NCI-H510A treated with DMSO at 0.1 percent for 48 hours (cell line): ENCODE measurements around the gene FUOM.

Source experiments
- DNase-seq: peaks from one replicate; lab custom pipeline; 2025; lab: John Stamatoyannopoulos, UW

Gene FUOM

DNA sequence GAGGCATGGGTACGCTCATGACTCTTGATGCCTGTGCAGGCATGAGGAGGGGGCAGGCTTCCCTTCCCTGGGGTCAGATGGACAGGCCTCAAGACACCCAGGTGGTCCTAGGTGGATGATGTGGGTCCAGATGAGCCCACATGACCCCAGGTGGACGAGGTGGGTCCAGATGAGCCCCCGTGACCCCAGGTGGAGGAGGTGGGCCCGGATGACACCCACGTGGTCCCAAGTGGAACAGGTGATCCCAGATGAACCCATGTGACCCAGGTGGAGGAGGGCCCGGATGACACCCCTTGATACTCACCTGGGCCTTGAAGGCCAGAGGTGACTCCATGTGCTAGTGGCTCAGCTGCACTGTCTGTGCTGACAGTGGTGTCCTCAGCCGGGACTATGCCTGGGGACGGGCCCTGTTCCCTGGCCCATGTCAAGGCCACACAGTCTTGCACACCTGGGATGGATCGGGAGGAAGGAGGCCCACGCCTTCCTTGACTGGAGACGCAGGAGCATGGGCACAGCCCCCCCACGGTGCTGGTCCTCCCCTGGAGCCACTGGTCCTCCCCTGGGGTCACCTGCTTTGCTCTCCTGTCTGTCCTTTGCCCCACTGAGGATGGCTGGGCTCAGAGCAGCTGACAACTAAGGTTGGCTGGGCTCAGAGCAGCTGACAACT lies 7.4 kb downstream of the FUOM start:
- no peak for DNase-seq

DNA sequence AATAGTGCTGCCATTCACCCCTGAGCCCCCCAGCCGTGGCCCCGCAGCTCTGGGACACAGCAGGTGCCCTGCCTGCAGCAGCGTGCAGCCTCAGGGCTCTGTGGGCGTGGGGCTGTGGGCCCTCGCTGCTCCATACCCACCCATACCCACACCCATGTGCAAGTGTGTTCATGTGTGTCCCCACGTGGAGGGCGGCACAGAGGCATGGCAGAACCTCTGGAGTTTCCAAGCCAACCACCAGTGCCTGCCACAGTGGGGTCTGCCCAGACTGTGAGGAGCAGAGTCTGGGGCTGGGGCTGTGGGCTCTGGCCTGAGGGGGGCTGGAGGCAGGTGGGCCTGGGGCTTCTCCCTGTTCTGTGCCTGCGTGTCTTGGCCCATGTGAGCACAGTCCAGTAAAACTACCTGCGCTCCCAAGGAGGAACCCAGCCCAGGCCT lies 8.2 kb downstream of the FUOM start:
- DNase-seq, result no peak

GRCh38 chr10:133349160-133349568 lies 8.7 kb downstream of the FUOM start:
- DNase-seq, result no peak

DNA sequence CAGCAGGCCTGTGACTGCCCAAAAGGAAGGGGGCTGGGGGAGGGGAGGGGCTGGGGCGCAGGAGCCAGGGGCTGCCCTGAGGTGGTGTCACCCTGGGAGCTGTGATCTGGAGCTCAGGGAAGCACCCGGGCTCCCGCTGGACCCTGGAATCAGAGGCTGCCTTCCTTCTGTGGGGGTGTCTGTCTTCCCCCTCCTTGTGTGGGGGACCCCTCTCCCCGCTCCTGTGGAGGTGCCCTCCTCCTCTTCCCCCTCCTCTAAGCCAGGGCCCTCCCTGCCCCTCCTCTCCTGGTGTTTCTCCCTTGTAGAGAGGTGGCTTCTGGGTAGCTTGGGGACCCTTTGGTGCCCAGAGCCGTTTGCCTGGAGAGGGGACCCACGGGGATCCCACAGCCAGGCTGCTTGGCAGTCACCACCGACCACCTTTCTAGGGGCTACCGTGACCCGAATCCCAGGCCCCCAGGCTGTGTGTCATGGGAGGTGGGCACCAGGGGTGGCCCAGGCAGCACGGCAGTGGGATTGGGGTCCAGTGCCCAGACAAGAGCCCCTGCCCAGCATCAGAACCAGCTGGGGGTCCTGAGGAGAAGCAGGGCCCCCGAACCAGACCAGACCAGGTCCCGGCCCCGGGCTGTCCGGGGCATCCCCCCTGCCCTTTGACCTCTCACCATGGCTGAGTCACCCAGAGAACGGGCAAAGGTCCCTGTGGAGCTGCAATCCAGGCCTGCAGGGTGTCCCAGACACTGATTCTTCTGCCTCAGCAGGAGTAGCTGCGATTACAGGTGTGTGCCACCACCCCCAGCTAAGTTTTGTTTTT lies 9.9 kb downstream of the FUOM start:
- no peak for DNase-seq

GRCh38 chr10:133346413-133346812 lies 11.4 kb downstream of the FUOM start:
- no peak for DNase-seq

DNA sequence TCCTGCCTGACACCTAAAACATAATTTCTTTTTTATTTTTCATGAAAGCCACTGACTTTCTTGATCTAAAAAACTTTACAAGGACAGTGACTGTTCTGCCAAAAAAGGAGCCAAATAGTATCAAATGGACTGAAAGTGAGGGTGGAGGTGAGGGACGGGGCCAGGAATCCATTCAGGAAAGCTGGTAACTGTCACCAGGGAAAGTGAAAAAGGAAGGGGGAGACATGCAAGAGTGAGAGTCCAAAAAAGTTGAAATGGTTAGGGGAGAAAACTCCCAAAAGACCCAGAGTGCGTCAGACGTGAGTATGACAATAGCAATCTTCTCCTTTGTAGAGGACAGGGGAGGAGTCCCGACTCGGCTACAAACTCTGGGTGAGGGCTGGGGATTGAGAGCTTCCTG lies 13.6 kb downstream of the FUOM start:
- DNase-seq, result no peak

GRCh38 chr10:133343558-133343957 lies 14.3 kb downstream of the FUOM start:
- DNase-seq, result no peak

DNA sequence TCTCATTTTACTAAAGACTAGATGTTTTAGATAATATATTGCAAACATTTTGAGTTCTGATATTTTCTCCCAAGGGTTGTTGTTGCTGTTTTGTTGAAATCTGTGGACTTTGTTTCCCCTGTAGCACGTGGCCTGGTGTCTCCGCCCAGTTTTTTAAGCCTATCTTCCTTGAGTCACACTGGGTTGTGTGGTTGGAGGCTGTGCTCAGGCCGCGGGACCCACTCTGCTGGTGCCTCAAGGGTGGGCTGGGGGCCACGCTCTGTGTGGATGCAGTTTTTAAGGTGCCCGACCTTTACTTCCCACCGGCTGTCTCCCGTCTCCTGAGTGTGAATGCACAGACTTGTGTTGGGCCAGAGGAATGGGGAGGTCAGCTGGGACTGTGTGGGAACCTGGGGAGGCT lies 14.9 kb downstream of the FUOM start:
- no peak for DNase-seq

- DNase-seq, result no peak
Observed at GRCh38 chr10:133341983-133342382, 15.8 kb downstream of the FUOM start.

DNA sequence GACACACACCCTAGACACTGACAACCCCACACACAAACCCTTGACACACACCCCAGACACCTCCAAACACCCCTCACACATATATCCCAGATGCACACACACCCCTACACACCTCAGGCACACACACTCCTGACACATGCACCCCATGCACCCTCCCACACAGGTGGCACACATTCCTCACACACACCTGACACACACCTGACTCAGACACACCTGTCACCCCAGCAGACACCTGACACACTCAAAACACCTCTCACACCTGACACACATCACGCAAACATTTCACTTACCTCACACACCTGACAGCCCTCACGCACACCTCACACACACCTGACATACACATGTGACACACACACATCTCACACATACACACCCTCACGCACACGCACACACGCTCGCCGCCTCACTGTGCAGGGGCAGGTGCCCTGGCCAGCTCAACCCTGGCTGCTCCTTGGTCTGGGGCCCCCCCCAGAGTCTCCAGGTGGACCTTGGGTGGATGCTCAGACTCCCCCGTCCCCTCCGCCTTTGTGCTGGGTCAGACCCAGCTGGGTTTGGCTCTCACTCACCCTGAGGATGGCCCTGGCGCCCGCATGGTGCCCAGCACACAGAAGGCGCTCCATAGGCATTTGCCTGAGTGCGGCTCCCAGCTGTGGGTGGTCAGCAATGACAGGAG lies 18.0 kb downstream of the FUOM start:
- DNase-seq, result no peak

DNA sequence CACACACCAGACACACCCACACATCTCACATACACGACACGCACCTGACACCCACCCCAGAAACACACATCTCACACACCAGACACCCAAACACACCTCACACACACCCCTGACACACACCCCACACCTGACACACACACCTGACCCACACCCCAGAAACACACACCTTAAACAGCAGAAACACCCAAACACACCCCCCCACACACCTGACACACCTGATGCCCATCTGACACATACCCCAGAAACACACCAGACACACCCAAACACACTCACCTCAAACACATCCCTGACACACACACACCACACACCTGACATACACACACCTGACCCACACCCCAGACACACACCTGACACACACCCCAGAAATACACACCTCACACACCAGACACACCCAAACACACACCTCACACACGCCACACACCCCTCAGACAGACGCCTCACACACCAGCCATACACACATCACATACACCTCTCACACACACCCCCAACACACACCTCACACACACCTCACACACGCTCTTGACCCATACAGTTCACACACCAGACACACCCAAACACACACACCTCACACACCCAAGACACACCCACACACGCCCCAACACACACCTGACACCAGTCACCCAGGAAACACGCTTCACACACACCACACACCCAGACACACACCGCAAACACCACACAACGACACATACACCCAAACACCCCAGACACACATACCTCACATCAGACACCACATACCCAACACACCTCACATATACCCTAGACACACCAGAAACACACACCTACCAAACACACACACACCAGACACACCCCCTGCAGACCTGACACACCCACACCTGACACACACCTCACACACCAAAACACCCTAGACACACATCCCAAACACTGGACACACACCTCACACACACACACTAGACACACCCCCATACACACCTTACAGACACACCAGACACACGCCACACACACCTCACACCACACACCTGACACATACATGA lies 19.4 kb downstream of the FUOM start:
- DNase-seq, result no peak

DNA sequence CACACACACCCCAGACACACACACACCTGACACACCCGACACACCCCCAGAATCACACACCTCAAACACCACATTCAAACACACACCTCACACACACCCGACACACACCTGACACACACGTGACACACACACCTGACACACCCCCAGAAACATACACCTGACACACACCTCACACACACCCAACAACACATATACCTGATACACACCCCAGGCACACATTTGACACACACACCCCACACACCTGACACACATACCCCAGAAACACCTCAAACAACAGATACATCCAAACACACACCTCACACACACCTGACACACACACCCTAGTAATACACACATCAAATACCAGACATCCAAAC lies 20.5 kb downstream of the FUOM start:
- DNase-seq, result no peak

DNA sequence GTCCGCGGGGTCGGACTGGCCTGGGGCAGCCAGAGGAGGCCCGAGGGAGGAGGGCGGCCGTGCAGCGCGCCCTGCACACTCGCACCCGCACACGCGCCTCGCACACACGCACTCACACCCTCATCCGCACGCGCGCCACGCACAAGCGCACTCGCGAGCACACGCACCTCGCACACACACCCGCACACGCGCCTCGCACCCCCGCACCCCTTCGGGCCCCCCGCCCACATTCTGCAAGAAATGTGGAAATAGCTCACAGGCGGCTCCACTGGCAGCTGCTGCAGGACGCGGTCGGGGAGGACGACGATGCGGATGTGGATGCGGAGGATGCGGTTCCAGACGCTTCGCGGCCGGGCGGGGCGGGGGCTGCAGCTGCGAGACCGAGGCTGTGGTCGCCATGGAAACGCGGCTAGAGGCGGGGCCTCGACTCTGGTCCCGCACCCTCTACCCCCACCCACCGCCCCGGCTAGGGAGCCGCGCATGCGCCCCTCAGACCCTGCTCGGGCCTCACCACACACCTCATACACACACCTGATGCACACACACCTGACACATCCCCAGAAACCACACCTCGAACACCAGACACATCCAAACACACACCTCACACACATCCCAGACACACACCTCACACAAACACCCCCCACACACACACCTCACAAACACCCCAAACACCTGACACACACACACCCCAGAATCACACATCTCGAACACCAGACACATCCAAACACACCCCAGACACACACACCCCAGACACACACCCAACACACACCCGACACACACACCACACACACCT lies 21.0 kb downstream of the FUOM start, which contains the start of gene CALY:
Gene CALY, minus strand, starts transcription at position 320 of the 793 bp plus-strand sequence. CDS start 7,907 bp downstream, outside the sequence.
- DNase-seq, result no peak

- no peak for DNase-seq
Observed at GRCh38 chr10:133336118-133336576, 21.7 kb downstream of the FUOM start.

DNA sequence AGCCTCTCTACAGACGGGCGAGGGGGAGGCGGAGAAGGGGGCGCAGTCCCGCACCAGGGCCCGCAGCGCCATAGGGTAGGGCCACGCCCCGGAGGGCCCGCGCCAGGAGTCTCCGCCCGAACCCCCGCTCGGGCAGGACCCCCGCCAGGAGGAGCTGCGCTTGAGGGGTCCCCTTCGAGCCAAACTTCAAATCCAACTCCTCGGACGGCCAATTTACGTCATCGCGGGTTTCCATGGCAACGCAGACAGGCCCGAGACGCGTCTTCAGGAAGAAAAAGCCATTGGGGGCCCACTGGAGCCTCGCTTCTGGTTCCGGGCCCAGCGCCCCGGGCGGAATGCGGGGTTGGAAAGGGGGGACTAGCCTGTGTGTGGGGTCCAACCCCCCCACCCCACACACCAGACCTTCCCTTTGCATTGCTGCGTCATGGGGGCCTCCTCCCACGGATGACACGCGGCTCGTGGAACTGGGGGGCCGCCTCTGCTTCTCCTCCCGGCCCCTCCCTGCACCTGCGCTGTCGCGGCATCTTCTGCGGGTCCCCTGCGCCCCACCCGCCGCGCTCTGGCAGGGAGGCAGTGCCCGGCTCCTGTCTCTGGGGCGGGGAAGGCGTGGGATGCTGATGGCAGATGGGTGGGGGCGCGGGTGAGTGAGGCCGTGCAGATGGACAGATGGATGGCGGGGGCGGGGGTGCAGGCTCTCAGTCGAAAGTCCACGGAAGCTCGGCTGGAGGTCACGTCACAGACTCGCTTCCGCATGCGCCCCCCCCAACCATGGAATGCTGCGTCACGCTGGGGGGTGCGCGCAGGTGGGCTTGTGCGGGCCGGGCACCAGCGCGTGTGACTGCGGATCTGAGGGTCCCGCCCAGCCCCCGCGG lies 22.3 kb downstream of the FUOM start:
- no peak for DNase-seq

DNA sequence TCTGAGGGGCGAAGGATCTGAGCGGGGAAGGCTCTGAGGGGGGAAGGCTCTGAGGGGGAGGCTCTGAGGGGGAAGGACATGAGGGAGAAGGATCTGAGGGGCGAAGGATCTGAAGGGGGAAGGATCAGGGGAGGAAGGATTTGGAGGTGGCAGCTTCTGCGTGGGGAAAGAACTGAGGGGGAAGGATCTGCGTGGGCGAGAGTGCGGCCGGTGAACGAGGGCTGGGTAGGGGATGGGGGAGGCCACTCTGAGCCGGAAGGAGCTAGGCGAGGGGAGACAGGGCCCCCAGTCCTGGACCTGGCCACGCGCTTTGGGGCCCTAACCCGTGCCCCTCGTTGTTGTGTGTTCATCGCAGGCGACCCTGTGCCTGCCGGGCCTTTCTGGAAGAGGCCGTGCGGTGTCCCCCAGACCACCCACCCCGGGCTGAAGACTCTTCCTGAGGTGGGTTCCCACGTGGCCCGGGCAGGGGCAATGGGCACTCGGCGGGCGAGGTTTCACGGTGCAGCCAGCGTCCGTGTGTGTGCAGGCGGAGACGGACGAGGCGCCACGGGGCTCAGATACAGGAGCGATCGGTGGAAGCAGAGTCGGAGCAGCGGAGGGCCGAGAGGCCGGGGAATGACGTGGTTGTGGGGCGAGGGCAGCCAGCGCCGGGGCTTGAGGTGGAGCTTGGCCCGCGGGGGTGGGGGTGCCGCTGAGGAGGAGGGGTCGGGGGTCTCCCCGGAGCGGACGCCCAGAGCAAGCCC lies 23.1 kb downstream of the FUOM start:
- no peak for DNase-seq

DNA sequence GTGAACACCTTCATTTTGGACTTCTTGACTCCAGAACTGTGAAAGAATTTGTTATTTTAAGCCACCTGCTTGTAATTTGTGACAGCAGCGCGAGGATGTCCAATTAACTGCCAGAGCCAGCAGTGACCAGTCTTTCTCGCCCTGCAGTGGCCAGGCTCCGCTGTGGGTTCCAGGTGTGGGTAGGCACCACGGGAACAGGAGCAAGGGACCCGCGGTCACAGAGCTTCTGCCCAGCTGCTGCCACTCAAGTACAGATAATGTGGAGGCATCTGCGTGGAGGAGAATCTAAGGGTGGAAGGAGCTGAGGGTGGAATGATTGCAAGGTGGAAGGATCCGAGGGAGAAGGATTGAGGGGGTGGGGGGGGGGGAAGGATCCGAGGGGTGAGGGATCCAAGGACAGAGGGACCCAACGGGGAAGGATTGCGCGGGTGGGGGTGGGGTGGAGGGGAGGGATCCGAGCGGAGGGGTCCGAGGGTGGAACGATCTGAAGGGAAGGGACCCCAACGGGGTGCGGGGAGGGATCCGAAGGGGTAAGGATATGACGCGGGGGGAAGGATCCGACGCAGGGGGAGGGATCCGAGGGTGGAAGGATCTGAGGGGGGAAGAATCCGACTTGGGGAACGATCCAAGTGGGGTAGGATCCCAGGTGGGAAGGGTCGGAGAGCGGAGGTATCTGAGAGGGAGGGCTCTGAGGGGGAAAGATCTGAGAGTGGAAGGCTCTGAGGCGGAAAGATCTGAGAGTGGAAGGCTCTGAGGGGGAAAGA lies 24.7 kb downstream of the FUOM start:
- DNase-seq, result no peak

DNA sequence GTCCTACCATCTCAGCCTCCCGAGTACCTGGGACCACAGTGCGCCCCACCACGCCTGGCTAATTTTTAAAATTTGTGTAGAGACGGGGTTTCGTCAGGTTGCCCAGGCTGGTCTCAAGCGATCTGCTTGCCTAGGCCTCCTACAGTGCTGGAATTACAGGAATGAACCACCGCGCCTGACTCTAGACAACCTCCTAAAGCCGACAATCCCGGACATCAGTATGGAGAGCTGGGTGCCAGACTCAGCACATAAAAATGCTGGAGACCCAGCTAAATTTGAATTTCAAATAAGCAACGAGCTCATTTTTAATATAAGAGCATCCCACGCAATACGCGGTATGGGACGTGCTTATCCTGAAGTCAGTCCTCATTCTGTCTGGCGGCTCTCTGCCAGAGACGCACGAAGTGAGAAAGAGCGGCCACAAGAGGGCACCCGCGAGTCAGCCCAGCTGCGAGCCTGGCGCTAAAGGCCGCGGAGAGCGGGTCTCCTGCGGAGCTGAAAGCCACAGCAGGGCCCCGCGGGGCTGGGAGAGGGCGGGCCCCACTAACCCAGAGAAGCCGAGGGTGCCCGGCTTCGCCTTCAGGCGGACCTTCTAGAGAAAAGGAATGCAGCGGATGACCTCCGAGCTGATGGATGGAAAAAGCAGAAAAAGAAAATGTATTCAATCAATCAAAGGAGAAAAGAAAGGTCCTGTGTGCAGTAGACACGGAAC lies 28.2 kb downstream of the FUOM start:
- DNase-seq, result peak; percentile 88
